Measurements from ENCODE around the gene GPR39.

The GPR39 gene

DNA sequence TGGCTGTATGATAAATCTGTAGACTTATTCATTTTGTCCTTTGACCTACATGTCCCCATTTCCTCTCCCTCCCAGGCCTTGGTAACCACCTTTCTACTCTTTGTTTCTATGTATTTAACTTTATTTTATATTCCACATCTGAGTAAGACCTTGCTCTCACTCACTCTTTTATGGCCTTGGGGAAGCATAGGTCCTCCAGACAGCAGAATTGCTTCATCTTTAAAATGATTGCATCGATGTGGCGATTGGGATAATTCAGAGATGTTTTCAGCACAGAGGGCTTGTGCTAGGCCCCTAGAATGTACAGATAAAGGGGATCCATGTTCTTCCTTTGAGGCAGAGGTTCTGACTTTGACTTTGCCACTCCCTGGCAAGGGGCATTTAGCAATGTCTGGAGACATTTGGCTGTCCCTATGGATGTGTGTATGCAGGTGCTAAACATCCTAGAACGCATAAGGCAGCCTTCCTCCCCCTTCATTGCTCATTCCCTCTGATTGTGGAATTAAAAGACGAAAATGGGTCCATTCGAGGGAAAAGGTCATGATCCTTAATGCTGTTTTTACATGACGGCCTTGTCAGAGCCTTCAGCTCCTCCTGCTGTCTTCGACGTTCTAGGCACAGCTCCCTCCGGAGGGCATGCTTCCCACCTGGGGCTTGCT is 1.2 kb upstream of the GPR39 start:
- DNase-seq: no peak

DNA sequence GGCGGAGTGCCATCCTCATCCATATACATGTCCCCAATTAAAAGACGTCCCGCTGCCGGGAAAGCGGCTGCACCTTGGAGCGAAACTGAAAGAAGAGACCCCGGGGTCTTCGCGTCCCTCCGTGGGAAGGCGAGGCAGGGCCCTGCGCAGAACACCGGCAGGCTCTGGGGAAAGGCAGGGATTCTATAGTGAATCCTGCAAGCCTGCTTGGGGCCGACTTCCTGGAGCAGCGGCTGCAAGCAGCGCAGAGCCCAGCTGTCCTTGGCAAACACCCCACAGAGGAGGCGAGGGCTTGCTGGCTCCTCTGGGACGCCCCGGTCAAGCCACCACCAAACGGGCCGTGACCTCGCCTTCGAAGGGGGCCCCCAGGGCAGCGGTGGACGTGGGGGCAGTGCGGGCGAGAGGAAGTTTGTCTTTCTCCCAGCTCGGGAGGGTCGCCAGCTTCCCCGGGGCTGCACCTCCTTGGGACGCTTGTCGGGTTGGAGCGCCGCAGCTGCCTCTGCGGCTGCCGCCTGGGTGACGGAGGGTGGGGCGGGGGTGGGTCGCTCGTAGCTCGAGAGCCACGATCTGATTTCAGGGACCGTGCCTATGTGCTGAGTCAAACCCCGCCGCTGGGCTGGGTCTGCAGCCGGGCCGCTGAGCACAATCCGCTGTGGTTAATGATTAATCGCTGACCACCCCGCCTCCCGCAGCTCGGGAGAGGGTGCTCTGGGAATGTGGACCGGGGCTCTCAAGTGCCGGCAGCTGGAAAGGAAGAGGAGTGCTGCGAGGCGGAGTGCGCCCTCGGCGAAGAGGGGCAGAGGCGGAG is 486 bp upstream of the GPR39 start:
- no peak for DNase-seq

DNA sequence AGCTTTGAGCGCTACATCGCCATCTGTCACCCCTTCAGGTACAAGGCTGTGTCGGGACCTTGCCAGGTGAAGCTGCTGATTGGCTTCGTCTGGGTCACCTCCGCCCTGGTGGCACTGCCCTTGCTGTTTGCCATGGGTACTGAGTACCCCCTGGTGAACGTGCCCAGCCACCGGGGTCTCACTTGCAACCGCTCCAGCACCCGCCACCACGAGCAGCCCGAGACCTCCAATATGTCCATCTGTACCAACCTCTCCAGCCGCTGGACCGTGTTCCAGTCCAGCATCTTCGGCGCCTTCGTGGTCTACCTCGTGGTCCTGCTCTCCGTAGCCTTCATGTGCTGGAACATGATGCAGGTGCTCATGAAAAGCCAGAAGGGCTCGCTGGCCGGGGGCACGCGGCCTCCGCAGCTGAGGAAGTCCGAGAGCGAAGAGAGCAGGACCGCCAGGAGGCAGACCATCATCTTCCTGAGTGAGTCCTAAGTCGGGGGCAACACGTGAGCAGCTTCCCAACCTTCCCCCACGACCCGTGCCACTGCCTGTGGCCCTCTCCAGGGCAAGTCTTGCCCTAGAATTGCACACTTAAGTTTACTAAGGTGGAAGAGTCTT is 928 bp downstream of the GPR39 start:
- no peak for DNase-seq

DNA sequence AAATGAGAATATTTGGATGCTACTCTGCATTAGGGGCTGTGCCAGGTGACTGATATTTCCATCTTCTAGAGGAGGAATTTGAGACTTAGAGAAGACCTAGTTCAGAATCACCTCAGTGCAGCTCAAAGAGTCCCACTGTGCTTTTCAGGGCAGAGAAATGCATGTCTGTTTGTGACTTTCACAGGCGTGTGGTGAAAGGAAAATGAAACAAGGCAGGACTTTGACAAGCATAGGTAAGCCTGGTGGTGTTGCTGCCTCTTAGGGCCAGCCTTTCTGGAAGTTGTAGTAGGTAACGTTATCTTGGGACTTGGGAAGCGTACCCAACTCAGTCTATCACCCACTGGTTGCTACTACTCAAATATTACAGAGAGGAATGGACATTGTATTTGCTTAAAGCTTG is 2.6 kb downstream of the GPR39 start:
- DNase-seq: no peak

DNA sequence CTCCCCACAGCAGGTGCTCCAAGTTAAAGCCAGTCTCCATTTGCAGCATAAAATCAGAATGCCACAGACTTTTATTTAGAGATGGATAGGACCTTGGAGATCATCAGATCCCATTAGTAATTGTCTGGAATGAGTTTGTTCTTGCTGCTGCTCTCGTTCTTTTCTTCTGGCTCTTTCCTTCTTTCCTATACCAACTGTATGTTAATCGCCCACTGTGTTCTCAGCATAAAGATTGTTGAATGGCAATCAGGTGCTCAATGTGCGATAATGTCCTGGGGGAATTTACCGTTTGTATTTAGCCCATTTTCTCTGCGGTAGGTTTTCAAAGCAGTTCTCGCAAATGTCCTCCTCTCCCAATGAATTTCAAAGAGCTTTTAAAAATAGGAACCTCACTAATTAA is 3.3 kb downstream of the GPR39 start:
- DNase-seq: no peak

DNA sequence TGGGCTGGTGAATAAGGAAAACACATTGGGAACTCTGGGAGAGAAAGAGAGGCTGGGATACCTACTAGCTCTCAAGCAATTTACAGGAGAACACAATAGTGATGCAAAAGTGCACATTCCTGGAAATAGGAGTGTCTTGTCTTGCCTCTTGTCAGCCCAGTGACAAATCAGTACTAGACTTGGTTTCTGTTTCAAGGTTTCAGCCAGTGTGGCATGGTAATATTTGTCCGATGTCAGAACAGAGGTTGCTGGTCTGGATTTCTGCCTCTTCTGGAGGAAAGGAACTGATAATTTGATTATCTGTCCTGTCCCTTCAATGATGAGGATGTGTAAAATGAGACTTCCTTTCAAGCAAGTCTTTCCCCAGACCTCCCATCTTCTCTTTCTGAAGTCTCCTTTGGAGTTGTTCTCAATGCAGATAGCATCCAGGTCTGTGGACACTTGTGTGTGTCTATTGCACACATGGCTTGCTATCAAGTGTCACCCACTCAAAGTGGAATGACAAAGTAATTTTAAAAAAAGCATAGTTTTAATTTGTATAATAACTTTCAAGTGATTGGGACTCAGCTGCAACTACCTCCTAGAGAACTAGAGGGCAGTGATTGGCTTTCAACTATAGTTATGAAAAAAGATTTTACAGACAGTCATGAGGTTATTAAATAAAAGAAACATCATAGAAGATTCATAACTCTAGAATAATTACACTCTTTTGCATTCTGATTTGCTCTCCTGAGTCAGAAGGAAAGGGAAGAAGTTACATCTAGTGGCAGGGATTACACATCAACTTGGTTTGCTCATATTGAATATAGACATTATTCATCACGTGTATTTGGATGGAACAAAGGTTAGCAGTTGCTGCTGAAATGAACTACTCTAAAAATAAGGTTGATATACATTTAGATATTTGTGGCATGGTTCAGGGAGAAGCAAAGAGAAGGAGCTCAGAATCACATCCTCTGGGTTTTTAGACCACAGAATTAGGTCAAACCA is 4.5 kb downstream of the GPR39 start:
- no peak for DNase-seq

DNA sequence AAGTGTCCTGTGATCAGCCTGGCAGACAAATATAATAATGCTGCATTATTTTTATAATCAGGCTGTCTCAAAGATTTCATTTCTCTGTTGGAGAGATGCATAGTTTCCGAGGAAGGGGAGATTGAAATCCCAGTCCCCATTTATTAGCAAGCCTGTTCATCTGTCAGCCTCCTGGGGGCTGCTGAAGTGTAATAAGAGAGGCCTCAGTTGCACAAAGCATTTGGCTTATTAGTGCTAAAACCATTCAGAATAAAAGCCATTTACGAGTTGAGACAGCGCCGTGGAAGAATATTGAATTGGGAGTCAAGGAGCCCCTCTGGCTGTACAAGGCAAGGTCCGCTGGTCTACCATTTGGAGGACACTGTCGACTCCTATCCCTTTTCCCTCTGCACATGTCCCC is 6.1 kb downstream of the GPR39 start:
- no peak for DNase-seq

DNA sequence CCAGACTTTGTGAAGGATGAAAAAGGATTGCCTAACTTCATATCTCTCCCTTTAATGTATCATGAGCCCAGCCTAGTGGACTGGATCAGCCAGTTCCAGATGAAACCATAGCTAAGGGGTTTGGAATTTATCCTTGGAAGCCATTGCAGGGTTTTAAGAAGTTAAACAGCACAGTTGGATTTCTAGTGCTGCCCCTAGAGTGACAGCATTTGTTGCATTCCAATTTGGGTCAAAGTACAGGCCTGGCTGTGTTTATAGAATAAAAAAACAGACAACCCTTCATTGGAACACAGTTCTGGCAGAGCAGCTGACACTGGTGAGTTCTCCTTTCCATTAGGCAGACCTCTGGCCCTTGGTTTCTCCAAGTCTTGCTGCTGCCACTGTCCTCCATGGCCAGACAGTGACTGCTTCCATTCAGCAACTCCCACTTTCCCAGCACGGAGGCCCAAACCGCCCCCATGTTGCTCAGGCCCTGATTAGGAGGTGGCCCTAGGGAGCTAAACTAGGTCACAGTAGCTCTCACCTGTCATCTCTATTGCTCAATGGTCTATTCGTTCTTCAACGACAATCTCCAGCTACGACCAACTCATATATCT is 8.0 kb downstream of the GPR39 start:
- no peak for DNase-seq

DNA sequence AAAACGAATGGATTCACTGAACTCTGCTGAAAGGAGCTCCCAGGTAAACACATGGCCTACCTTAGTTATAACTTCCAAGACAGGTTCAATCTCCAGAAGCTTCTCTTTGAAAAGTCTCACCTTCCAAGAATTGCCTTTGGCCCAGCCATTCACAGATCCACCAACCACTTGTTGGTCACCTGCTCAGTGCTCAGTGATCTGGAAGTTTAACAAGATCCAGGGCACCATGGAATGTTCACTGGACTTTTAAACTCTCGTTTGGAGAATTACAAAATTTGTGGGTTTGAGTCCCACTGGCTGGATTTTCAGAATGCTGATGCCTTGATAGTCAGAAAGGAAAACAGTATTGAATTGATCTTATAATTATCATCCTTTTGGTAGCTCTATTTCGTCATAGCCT is 9.4 kb downstream of the GPR39 start:
- no peak for DNase-seq

DNA sequence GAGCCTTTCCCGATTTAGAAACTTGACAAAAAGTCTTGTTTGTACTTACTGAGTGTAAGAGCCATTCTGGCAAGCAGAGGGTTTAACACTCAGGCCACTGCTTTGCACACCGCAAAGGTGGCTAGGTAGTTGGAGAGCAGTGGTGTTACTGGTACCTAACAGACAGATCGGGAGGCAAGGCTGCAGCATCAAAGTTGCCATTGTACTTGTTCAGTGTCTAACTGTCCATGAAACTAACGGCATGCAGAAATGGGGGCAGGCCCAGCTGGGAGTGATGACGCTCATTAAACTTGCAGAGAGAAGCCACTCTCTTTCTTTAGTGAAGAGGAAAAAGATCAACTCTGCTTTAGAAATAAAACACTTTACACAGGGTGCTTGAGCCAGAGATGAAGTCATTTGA is 10.1 kb downstream of the GPR39 start:
- DNase-seq: no peak

DNA sequence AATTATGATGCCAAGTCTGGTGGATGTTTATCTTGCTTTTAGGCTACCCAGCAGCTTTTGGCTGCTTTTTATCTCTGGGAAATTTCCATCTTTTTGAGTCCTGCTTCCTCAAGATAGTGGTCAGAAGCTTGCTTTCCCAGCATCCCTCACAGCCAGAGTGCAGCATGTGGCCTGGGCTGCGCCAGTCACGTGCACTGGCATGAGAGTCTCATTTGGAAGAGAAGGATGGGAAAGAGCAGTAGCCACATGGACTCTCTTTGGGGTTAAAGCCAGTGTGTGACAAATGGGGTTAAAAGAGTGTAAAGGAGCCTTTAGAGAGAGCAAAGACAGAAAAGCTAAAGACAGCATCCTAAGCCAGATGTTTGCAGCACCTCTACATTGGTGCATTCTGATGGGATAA is 12.7 kb downstream of the GPR39 start:
- no peak for DNase-seq

DNA sequence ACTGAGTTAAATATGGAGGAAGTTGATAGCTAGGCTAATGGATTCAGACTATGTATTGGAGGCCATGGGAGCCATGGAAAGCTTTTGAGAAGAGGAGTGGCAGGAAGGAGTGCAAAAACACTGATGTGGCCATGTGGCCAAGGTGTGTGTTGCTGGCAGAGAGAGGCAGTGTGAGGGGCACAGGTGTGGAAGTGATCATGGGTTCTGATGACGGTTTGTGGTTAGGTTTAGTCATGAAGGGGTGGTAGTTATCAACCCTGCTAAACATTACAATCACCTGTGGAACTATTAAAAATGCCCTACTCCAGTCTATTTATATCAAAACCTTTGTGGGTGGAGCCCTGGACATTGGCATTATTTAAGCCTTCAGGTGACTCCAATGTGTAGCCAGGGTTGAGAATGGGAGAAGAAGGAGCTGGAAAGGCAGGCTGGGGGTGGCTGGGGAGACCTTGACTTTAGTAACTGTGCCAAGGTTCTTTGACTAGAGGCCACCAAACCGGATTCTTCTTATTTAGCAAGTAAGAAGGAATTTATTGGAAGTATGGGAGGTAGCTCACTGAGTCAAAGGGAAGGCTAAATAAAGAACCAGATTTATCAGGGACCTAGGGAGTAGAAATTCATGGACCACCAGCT is 13.5 kb downstream of the GPR39 start:
- DNase-seq: no peak

DNA sequence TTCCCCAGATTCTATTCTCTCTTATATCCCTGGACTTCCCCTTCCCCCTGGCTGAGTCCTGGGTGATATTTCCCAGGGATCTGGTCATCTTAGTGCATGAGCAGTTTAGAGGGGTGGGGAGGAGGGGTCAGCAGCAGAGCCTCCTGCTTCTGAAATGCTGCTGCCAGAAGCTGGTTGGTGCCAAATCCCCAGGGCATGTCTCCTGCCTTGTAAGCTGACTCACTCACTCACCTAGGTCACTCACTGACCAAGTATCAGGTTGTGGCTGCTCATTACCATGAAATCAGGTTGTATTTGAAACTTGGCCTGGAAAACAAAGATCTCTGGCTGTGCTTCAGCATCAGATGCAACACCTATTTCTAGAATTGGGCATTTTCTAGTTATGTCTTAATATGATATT is 14.3 kb downstream of the GPR39 start:
- DNase-seq: no peak

DNA sequence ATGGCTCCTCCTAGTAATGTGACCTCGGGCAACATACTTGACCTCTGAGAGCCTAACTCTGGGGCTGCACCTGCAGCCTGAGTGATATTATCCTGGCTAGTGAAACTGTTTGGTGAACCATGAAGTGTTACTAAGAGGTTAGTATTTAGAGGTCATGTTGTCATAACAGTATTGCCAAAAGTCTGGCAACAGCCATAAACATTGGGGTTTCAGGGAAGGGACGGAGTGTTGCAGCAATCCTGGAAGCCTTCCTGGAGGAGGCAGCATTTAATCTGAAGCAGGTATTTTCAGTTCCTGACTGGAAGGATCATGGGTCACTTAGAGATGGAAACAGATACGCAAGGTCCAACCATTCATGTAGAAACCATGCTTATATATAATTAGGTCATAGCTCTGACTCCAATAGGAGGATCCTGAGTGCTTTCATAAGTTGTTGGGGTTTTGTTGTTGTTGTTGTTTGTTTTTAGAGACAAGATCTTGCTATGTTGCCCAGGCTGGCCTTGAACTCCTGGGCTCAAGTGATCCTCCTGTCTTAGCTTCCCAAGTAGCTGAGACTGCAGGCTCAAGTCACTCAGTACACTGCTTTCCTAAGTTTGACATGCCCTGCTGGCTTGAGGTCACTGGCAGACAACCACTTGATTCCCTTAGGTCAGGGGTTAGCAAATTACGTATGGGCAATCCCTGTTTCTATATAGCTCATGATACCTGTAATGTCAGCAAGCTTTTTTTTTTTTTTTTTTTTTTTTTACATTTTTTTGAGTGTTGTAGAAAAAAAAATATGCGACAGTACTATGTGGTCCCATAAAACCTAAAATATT is 21.5 kb downstream of the GPR39 start:
- no peak for DNase-seq

DNA sequence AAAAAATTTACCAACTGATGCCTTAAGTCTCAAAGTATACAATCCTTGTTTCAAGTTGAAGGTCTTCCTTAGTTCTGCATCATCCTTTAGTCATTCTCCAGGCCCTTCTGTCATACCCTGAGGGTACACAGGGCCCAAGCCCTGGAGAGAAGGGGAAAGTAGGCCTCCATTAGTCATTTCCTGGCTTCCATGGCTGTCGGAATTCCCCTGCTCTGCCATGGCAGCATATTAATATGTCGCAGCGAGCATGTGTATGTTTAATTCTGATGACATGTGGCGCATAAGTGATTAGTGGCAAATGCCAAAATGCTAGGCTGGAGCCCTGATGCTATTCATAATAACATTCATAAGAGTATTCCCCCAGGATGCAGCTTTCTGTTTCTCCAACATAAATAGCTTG is 22.1 kb downstream of the GPR39 start:
- DNase-seq: no peak

DNA sequence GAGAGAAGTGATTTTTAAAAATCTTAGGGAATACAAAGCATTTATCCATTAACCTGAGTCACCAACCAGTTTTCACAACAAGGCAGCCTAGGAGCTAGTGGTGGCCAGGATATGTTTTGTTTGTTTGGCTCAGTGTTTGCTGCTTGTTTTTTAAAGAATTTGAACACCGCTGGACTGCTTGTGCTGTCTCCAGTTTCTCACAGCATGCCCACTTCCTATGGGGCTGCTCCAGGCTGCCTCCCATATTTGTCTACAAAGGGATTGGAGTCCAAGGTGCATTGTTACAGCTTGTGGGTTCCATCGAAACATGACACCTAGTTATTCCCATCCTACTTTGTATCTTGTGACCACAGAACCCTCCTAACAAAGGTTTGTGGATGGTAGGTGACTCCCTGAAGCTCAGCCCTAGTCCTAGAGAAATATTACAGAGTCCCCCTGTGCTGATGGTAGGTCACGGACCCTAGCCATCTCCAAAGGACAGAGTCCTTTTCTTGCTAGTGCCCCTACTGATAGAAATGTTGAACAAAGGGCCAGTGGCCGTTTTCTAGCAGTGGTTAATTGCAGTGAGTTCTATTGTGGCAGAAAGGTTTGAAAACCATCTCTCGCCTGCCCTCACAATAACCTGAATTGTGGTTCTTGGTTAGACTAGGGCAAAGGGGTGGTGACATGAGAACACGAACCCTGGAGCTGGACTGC is 23.2 kb downstream of the GPR39 start:
- DNase-seq: no peak

DNA sequence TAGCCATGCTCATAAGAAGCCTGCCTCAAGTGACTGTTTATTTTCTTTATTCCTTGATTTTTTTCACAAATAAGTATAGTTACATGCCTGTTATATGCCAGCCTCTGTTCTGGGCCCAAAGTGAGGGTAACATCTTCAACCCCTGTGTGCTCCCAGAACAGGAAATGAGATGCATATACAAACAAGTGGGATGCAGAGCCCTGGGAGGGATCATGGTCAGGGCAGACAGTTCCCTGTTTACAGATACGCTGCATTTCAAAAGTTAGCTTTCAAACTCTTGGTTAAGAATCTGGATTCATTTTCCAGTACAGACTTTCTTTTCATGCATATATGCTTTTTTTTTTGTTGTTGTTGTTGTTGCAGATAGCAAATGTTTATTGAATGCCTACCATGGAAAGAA is 24.4 kb downstream of the GPR39 start:
- no peak for DNase-seq

DNA sequence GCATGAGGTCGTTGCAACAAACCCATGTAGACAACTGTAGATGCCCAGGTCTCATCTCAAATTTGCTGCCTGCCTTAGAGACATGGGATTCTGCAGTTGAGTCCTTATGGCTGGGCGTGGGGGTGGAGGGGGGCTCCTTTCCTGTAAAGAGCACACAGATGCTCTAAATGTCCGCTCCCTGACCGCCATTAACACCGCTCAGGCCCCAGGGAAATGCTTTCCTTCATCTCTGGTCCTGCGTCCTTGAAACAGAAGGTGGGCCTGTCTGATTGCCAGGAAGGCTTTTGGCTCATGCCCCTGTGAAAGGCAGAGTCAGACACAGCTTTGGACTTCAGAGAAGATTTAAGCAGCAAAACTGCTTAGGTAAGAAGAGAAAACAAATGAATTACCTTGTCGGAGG is 25.7 kb downstream of the GPR39 start:
- no peak for DNase-seq

DNA sequence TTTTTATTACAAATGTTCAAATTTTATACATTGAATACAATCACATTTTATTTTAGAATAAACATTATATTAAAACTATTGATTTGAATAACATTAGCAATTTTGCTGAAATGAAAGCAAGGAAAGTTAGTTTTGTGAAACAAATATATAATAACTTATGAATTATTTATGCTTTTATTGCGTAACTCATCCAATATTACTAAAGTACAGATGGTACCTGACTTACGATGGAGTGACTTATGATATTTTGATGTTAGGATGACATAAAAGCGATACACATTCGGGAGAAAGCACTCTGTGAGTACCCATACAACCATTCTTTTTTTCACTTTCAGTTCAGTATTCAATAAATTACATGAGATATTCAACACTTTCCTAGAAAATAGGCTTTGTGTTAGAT is 26.5 kb downstream of the GPR39 start:
- DNase-seq: no peak

DNA sequence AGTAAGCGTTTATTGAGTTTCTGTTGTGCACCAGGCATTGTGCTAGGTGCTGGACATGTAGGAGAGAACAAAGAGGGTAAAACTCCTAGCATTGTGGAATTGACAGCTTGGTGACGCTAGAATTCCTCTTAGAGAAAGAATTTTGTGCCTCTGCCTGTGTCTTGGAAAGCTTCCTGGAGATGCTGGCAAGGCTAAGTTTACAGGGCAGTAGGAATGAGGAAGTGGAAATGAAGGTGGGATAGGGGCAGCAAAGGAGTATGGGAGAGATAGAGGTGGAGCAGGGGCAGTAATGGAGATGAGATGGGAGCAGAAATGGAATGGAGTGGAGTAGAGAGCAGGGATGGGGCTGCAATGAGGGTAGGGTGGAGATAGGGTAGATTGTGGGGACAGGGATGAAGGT is 29.8 kb downstream of the GPR39 start:
- DNase-seq: no peak

DNA sequence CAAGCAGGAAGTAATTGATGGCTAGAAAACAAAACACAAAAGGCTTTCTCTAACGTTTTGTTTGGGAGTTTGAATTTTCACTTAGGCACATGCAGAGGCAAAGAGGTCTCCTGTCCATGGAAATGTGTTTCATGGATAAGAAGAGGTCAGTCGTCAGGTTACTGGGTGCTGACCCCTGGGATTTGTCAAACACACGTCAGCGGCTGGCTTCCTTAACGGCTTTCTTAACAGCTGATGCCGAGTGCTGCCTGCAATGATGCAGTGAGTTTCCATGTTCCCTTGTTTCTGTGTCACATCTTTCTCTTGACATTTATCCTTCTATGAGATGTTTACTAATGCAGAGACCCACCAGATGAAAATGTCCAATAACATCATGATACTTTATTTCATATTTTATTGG is 31.7 kb downstream of the GPR39 start:
- DNase-seq: no peak
